CD4-positive, alpha-beta T cell treated with Interleukin-15 for 1 hour (primary cell): Measurements from ENCODE around the gene SEMA5A.

Experiments used
- DNase-seq: peaks from one replicate; pipeline ENCODE4 v3.0.0-alpha.2; 2020

Gene SEMA5A

DNA sequence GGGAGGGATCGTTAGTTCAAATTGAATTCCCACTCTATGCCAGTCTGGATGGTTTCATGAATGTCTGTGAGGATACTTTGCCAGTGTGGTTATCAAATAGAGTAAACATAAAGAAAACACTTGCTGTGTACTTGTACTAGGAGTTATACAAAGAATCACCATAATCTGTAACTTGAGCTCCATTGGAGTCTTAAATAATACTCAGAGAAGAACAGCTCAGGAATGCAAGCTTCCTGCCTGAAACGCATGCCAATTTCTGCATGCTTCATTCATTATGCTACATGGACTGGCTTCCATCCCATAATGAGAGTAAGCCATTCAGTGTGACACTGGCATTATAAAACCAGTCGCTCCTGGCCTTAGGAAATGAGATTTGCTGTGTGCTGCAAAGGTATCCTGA is 351.4 kb downstream of the SEMA5A start:
- DNase-seq: no peak

DNA sequence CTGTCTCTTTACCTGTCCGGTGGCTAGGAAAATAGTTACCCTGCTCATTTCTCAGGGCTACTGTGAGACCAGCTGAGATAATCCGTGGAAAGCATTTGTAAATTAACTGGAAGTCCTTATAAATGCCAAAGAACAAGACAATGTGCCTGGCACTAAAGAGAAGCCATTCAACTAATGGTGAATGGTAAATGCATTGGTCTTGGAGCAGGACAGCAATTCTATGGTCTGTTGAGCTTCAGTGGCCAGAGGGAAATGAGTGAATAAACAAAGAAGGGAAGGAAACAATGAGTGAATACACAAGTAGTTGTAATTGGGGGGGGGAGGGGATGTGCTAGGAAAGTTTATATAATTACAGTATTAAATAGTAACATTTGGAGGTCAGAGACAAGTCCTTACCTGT is 353.6 kb downstream of the SEMA5A start:
- DNase-seq: no peak

- no peak for DNase-seq
Observed at GRCh38 chr5:9189681-9190080, 356.2 kb downstream of the SEMA5A start.

GRCh38 chr5:9188956-9189355 is 356.9 kb downstream of the SEMA5A start:
- DNase-seq: no peak

DNA sequence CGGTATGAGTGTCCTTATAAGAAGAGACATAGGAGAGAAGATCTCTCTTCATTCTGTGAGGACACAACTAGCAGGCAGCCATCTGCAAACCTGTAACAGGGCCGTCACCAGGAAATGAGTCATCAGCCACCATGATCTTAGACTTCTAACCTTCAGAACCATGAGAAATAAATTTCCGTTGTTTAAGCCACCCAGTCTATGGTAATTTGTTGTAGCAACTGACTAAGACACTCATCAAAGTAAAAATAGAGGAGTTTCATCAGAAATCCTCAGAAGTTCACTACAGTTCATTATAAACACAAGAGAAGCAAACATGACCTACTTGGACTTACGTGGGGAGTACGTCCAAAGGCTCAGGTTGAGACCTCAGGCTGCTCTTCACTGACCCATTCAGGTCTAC is 357.7 kb downstream of the SEMA5A start:
- DNase-seq: no peak

GRCh38 chr5:9187614-9188013 is 358.3 kb downstream of the SEMA5A start:
- DNase-seq: no peak

- no peak for DNase-seq
Observed at GRCh38 chr5:9186069-9186468, 359.8 kb downstream of the SEMA5A start.

DNA sequence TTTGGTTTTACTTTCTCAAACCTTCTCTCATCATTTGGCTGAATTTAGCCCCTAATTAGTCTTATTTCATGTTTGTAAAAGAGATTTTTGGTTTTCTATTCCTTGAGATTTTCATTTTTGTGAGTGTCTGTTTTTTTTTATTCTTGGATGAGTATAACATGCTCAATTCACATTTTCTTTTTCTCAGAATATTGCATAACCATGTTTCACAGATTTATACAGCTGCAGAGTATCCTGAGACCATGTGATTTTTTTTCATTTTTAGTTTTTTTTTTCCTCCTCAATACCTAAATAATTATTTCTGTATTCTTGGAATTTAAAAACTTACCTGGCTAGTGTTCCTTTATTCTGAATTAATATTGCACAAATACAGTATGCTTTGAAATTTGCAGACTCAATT is 361.9 kb downstream of the SEMA5A start:
- no peak for DNase-seq

GRCh38 chr5:9182899-9183695 is 362.8 kb downstream of the SEMA5A start:
- DNase-seq: no peak

DNA sequence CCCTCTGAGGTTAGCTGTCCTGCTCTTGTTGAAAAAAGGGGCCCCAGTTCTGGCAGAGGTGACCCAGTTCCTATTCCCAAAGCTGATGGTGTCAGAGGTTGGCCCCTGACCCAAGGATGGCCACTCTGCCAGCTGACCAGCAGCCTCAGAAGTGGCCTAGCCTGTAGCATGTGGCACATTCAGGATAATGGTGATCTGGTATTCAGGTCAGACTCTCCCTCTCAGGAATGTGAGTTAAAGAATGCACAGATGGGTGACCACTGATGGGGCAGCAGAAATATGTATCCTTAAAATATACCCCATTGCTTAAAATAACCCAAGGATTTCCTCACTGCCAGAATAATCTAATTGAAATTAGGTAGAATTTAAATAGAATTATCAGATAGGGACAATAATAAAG is 369.2 kb downstream of the SEMA5A start:
- no peak for DNase-seq

DNA sequence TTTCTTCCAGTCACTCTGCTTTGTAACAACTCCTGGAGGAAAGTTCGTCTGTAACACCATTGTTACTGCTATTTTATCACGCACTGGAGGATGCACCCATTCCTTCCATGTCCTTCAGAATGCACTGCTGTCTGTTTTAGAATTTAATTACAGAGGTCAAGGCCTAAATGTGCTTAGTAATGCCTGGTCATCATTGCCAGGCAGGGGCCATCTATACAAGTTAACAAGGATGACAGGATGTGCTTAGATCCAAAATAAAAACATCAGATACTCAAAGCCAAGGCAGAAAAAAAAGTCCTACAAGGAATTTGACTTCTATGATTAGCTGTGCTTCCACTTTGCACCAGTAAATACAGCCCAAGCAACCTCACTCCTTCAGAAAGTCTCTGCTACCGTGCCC is 371.4 kb downstream of the SEMA5A start:
- no peak for DNase-seq

DNA sequence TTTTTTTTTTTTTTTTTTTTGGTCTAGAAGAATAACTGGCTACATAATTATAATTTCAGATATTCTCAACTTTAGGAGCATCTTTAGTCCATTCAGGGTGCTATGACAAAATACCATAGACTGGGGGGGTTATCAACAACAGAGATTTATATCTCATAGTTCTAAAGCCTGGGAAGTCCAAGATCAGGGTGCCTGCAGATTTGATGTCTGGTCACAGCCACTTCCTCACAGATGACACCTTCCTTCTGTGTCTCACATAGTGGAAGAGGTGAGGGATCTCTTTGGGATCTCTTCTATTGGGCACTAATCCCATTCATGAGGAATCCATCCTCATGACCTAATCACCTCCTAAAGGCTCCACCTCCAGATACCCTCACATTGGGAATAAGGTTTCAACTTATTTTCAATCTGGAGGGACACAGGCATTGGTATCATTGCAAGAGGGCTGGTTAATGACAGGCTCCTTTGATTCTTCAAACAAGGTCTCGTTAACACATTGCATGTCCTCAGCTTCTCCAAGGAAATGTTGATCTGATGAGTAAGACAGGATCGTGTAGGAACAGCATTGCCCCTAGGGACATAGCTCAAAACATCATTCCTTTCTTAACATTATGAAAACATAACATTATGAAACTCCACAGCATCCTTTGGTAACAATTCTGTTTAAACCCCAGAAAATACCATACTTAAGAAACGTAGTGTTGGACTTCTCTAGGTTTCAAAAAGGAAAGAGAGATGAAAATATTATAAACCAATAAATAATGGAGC is 372.4 kb downstream of the SEMA5A start:
- DNase-seq: no peak

GRCh38 chr5:9170026-9170425 is 375.8 kb downstream of the SEMA5A start:
- DNase-seq: no peak

- DNase-seq: no peak
Observed at GRCh38 chr5:9169557-9169902, 376.3 kb downstream of the SEMA5A start.

DNA sequence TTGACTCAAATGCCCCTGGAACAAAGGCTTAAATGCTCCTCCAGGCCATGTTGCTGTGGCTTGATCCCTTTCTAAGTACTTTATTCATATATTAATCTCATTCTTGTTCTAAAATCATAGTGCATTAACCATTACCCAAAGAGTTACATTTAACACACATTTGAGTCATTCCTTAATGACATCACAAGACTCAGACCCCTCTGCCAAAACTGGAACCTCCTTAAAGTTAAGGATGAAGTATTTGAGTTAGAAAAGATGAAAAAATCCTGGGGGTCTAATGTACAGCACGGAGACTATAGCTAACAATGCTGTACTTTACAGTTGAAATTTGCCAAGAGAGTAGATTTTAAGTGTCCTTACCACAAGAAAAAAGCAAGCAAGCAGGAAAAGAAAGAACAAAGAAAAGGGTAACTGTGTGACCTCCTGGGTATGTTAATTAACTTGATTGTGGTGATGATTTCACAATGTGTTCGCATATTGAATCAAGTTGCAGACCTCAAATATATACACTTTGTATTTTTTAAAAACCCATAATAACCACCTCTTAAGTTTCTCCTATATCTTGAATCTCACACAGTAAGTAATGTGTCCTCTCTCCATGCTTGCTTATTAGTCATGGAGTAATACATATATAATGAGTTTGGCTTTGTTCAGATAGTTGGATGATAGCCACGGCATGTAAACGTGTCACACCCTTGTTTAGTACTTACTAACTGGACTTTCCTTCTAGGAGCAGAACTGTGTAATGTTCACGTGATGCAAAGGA is 376.9 kb downstream of the SEMA5A start:
- no peak for DNase-seq

DNA sequence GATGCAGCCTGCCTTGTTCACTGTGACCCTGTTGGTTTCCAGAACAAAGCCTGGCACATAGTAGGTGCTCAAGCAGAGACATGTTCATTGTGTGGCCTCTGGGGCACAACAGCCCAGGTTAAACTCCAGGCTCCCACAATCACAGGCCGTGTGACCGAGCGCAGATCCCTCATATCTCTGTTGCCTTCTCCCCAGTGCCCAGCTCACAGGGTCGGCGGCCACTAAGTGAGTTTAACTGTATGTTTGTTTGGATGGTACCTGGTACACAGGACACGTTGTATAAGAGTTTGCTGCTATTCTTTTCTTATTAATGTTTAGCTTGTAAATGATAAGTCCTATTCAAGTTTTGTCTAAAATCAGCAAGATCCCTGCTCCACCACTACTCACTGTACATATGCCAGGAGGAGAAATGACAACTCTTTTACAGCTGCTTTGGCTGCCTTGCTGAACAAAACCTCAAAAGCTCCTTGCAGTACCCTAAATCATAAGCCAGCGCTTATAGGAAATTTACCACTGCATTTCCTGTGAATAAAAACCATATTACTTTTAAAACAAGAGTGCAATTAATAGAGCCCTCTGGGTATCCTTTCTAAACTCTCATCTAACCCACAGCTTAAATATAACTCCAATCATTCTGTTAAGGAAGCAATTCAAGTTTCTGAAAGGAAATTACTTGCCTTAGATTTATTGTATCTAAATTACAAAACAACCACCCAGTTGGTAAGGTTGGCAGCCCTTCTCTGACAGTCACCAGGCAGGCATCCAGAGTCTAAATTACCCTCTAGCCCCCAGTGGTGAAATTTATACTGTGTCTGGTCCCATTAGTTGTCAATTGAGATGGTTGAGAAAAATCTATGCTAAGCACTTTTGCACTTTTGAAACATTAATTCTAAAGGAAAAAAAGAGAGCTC is 379.4 kb downstream of the SEMA5A start:
- no peak for DNase-seq

DNA sequence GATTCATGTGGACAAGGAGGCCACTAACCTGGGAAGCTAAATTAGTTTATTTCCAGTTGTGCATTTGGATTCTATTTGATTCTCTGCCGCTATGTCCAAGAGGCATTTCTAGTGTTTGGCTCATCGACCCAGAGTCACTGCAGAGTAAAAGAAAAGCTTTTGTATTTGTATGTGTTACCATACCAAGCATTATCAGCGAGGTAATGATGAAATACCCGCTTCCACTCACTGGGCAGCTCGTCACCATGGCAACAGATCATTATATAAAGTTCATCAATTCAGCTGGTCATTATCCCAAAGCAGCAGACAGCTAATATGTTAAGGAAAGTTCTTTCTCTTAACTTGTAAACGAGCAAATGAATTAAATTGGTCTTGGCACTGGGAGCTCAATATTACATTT is 380.3 kb downstream of the SEMA5A start:
- DNase-seq: no peak

- no peak for DNase-seq
Observed at GRCh38 chr5:9160747-9161146, 385.1 kb downstream of the SEMA5A start.

DNA sequence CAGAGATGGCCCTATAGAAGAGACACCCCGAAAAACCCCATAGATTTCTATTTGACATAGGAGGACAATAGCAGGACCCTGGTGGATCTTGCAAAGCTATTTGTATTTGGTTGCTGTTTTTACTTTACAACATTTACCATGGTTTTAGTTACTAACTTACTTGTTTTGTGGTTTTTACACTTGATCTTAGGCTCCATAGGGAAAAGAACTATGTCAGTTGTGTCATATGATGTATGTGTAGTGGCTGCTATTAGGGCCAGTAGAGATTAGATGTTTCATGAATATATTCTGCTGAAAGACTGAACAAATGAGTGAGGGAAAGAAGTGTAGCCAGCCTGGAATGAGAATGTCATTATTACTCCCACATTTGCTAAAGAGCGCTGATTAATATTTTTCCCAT is 388.1 kb downstream of the SEMA5A start:
- no peak for DNase-seq

DNA sequence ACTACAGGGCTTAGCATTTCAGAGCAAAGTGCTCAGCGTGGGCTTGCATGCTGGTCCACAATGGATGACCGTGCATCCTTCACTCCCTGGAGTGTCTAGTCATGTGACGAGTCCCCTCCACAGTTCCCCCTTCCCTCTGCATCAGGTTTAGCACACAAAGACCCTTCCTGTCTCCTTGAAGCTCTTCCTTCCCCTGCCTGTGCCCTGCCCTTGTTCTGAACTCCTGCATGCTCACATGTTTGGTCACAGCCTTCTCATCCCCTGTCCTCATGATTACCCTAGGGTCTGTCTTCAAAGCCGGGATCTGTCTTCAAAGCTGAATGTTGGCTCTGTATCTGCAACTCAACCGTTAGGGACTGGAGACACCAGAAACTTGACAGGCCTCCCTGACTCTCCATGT is 388.9 kb downstream of the SEMA5A start:
- no peak for DNase-seq

DNA sequence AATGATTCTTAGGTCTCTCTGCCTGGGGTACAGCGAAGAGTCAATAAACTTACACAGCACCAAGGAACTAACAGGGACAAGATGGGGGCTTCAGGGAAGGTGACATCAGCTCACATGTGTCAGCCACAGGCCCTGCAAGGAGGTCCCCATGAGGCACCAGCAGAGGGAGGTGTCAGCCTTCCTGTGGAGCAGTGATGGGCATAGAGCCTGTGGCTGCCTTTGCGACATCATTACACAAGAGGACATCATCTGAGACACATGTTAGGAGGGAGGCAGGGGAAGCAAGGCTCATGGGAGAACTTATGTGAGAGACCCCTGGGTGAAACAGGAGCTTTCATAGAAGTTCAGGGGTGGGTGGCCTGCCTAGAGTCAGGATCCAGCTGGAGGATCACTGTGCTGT is 389.6 kb downstream of the SEMA5A start:
- no peak for DNase-seq

- DNase-seq: no peak
Observed at GRCh38 chr5:9151684-9152427, 394.0 kb downstream of the SEMA5A start.
